Measurements from ENCODE around the gene SORCS2.

GRCh38 chr4:7239101-7239820, 46.9 kb downstream of the SORCS2 start:
- TF ChIP-seq YY1 (IDR thresholded peaks at IDR 0.05; ENCODE audit: insufficient read depth, insufficient read length) (no peak), ZNF274 (IDR thresholded peaks at IDR 0.05; ENCODE audit: low read depth, low read length) (no peak)
